Motor neuron (in vitro differentiated cells): ENCODE measurements around the gene CCL13. TPM values are rescaled to one million over a fixed set of nuclear protein-coding genes. Genes with fewer than 3 reads are reported as not detected.
A peak's percentile ranks its signal among the peaks of the same experiment; 100 is the strongest.
"Not testable (repeated sequence)": the region's sequence is repeated elsewhere in the genome, so short reads cannot be mapped to it uniquely, and the experiment has no call there.

Experiments used
- ATAC-seq, 8 experiments: fragments of 200-7000 bp; cut with Tn5 transposase; replicated peaks in 6 of 8; 2 replicates each; pipeline ENCODE4 v1.8.0; 2021; ENCODE audit warnings: mild to moderate bottlenecking in 8 of 8, moderate library complexity in 8 of 8
- H3K27ac ChIP-seq, 2 donors: fragments of 250-450 bp; sonication (Bioruptor Pico); 2 replicates each; pipeline ENCODE4 v1.9.0; 2021; ENCODE audit warnings: antibody characterized with exemption in 2 of 2, mild to moderate bottlenecking in 2 of 2, moderate library complexity in 1 of 2
- H3K4me1 ChIP-seq, 2 donors: fragments of 250-450 bp; sonication (Bioruptor Pico); replicated peaks in 1 of 2; 2 replicates each; pipeline ENCODE4 v1.6.1; 2021; ENCODE audit warnings: antibody characterized with exemption in 2 of 2, mild to moderate bottlenecking in 2 of 2, moderate library complexity in 1 of 2
- H3K4me3 ChIP-seq, 5 donors: fragments of 250-450 bp; sonication (Bioruptor Pico); 2 replicates each; pipeline ENCODE4 v1.9.0; 2021; ENCODE audit warnings: antibody characterized with exemption in 5 of 5, mild to moderate bottlenecking in 5 of 5, moderate library complexity in 4 of 5
- WGBS, 10 experiments: fragments of 450-650 bp; shearing (Covaris generic); methylation state at CpG; one replicate each; pipeline ENCODE4 v1.0.0; 2022; 5-methylcytosine and 5-hydroxymethylcytosine counted together
- in situ Hi-C, 9 experiments: fragments of 400-800 bp; cut with MboI; loops; one replicate each; pipeline ENCODE4 v1.15.0; 2021; ENCODE audit warnings: low sequenced_read_pairs in 9 of 9, low pct_unique_long_range_greater_than_20kb in 2 of 9; ENCODE audit not compliant: unreplicated experiment in 9 of 9
- total RNA-seq, 8 experiments: library from RNA; unstranded; fragments of 300-600 nt; gene quantifications; 2 replicates each; pipeline versions ENCODE4 v1.2.3 to v1.2.4, GENCODE V29; 2022

The CCL13 gene
- total RNA-seq: under 1 TPM in 1 of 8 experiments, not detected in 7; 0.56 TPM

DNA sequence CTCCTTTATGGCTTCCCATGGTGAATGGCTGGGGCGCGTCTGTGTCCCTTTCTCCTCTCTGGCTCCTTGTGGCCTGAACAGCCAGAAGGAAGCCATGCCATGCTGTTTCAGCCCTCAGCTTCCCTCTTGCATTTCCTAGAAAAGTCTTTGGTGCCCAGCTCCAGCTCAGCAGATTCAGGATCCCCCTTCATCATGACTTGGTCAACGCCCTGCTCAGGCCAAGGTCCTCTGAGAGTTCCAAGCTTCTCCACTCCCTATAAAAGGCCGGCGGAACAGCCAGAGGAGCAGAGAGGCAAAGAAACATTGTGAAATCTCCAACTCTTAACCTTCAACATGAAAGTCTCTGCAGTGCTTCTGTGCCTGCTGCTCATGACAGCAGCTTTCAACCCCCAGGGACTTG, at the start of gene CCL13:
TSS of gene CCL13 (plus strand) at position 287 of the 400 bp plus-strand sequence. CDS start at position 334, 47 bp downstream.
- H3K4me1 ChIP-seq: no peaks in the 10 kb centered on the region
- in situ Hi-C loops: loop anchor here in 4 of 9 experiments (25.0 kb wide), 3 partner anchors 144 to 569 kb away; no protein-coding TSS in a partner anchor
- ATAC-seq: no peak
- no peak within 1 kb of the TSS for H3K4me3 ChIP-seq
- WGBS, 10 experiments: 40 to 100% (median 96%) methylated on average over 1 to 5 of the region's 5 CpGs; no CpG with 5 or more reads in 3 of the 10 experiments
- no peak within 1 kb of the TSS for H3K27ac ChIP-seq

DNA sequence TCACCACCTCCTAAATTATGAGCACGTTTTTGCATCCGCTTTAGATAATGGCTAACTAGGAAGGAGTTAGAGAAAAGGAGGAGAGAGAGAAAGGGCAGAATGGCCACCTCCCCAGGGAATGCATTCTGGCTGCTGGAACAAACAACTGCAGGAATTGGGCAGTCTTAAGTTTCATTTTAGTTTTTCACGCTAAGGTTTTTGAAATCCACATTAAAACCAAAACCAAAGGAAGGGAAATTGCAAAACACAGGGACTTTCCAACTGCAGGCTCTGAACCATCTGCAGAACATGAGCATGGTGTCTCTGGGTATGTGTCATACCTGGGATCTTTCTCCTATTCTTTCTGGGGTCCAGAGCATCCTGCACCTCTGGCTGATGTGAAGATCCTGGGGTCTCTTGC, 49.2 kb upstream of the CCL13 start:
- Histone ChIP-seq H3K4me1 (no peaks in the 10 kb centered on the region), H3K4me3 (no peak overlapping the region), H3K27ac (no peak overlapping the region)
- in situ Hi-C loops: loop anchor here in 1 of 9 experiments (5.0 kb wide), 1 partner anchor 105 kb away; no protein-coding TSS in a partner anchor
- peak in 2 of 8 experiments; percentile 14 to 25 for ATAC-seq
- 0 to 100% (median 45%) methylated on average over 1 to 3 of the region's 3 CpGs; no CpG with 5 or more reads in 2 of the 10 experiments for WGBS, 10 experiments

DNA sequence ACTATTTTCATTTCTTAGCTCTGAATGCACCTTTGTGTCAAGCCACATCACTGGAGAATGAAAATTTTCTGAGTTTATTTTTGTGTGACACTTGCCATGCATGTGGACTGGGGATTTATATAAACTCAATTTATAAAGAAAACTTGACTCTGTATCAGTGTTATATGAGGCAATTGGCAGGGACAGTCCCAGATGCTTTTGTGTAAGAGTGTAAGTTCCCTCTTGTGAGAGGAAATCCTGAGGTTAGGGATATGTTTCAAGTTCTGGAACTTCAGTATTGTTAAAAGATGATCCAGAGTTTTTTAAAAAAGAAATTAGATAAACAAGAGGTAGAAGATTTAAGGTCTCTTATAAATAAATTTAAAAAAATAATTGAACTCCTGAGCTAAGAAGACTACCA, 47.9 kb upstream of the CCL13 start:
- H3K4me3 ChIP-seq: no peak overlapping the region
- in situ Hi-C loops: loop anchor here in 1 of 9 experiments (5.0 kb wide), 1 partner anchor 106 kb away; no protein-coding TSS in a partner anchor
- no peaks in the 10 kb centered on the region for H3K4me1 ChIP-seq
- no peak overlapping the region for H3K27ac ChIP-seq
- ATAC-seq: no peak

DNA sequence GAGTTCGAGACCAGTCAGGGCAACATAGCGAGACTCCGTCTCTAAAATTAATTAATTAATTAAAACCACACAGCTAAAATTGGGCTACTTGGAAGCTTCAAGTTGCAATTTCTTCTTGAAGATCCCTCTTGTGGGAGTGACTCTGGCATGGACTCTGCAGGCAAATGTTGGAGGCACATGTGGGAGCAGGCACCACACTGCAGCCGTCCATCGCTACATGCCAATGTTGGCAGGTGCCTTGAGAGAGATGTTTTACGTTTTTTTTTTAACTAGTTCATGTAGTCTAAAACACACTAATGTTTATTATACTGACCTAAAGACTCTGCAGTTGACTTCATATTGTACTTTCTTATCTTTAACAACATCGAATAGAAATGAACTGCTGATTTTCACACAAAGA, 45.0 kb upstream of the CCL13 start:
- ATAC-seq: no peak

DNA sequence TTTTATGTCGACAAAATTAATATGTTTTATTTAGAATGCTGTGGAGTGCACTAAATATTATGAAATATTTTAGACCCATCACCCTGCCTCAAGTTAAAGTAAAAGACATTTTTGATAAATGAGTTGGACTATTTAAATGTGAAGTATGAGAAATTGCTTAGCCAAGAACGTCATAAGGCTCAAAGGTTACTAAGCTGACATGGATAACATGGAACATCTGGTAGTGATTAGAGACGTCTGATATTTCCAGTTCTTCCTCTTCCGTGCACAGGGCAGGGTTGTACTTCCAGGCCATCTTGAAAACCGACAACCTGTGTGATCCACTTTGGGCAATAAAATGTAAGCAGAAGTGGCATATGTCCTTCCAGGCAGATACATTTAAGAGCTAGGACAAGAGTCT, 44.2 kb upstream of the CCL13 start:
- peak in 2 of 8 experiments; percentile 46 to 66 for ATAC-seq
- Histone ChIP-seq H3K27ac (no peak overlapping the region), H3K4me3 (no peak overlapping the region), H3K4me1 (no peaks in the 10 kb centered on the region)
- in situ Hi-C loops: loop anchor here in 1 of 9 experiments (10.0 kb wide), 1 partner anchor 47 kb away; no protein-coding TSS in a partner anchor
- 13 to 75% (median 52%) methylated on average over 2 to 5 of the region's 5 CpGs for WGBS, 10 experiments

More for the DNA sequence above, 45.0 kb upstream of the CCL13 start:
- Histone ChIP-seq H3K4me1 (no peaks in the 10 kb centered on the region), H3K4me3 (no peak overlapping the region), H3K27ac (no peak overlapping the region)
- WGBS, 10 experiments: 50 to 90% (median 78%) methylated on average over 2 to 7 of the region's 7 CpGs
- in situ Hi-C loops: loop anchor here in 1 of 9 experiments (10.0 kb wide), 1 partner anchor 46 kb away; no protein-coding TSS in a partner anchor

DNA sequence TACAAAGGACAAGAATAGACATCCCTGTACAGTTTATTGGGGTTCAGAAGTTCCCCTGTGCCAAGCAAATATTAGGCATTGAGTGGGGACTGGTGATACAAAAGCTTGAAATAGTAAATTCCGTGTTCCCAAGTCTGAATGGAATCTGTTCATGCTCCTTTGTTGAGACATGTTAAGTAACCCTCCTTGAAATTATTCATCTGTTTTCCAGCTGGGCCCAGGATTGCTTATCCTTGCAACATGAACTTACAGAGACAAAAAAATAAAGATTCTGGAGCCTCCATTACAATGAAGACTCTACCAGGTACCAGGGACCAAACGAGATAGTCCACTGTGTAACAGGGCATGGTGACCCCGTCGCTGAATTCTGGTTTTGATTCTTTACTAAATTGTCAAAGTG, 43.1 kb upstream of the CCL13 start:
- 20 to 95% (median 79%) methylated on average over 1 to 4 of the region's 4 CpGs; no CpG with 5 or more reads in 1 of the 10 experiments for WGBS, 10 experiments
- no peak overlapping the region for H3K4me3 ChIP-seq
- no peak overlapping the region for H3K27ac ChIP-seq
- ATAC-seq: peak in 1 of 8 experiments; percentile 46
- no peaks in the 10 kb centered on the region for H3K4me1 ChIP-seq
- in situ Hi-C loops: loop anchor here in 1 of 9 experiments (10.0 kb wide), 1 partner anchor 48 kb away; no protein-coding TSS in a partner anchor

DNA sequence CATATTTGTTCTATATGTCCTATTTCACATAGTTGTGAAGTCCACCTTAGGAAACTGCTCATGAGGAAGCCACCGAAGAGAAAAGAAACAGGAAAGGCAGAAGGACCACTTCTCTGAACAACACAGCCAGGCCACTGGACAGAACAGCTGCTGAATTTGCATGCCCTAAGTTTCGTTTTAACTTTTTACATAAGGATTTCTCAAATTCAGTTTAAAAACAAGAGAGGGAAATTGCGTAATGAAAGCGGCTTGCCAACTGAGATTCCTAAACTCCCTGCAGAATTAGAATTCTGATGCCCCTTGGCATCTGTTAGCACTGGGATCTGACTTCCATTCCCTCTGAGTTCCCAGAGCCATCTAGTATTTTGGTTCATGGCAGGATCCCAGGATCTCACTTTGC, 42.0 kb upstream of the CCL13 start:
- 0 to 100% (median 38%) methylated on average over 1 to 4 of the region's 4 CpGs; no CpG with 5 or more reads in 2 of the 10 experiments for WGBS, 10 experiments
- Histone ChIP-seq H3K4me3 (no peak overlapping the region), H3K4me1 (no peaks in the 10 kb centered on the region), H3K27ac (no peak overlapping the region)
- in situ Hi-C loops: loop anchor here in 1 of 9 experiments (10.0 kb wide), 1 partner anchor 49 kb away; no protein-coding TSS in a partner anchor
- peak in 3 of 8 experiments; percentile 46 to 61 (median 59) for ATAC-seq

DNA sequence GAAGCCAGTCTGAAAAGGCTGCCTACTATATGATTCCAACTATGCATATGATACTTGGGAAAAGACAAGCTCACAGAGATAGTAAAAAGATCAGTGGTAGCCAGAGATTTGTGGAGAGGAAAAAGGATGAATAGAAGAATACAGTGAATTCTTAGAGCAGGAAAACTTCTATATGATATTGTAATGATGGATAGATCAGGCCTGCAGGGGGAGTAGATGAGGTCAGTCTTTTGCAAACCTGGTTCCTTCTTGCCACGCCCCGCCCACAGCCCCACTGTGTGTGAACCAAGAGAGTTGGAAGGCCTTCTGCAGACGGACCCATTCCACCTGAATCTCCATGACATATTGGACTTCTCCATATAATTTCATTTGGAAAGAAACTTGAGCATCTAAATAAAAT, 37.8 kb upstream of the CCL13 start:
- H3K4me3 ChIP-seq: no peak overlapping the region
- WGBS, 10 experiments: 40 to 90% (median 67%) methylated on average over 1 to 3 of the region's 3 CpGs; no CpG with 5 or more reads in 2 of the 10 experiments
- H3K4me1 ChIP-seq: no peaks in the 10 kb centered on the region
- in situ Hi-C loops: loop anchor here in 1 of 9 experiments (10.0 kb wide), 1 partner anchor 54 kb away; no protein-coding TSS in a partner anchor
- H3K27ac ChIP-seq: no peak overlapping the region
- peak in 3 of 8 experiments; percentile 19 to 31 (median 20) for ATAC-seq

DNA sequence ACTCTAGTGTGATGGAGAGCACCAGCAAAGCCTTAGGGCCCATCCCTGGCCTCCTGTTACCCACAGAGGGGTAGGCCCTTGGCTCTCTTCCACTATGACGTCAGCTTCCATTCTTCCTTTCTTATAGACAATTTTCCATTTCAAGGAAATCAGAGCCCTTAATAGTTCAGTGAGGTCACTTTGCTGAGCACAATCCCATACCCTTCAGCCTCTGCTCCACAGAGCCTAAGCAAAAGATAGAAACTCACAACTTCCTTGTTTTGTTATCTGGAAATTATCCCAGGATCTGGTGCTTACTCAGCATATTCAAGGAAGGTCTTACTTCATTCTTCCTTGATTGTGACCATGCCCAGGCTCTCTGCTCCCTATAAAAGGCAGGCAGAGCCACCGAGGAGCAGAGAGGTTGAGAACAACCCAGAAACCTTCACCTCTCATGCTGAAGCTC, 37.2 kb upstream of the CCL13 start, which contains the start of gene CCL8:
TSS of gene CCL8 (plus strand) at position 397 of the 445 bp plus-strand sequence. CDS start 67 bp downstream, outside the sequence.
- in situ Hi-C loops: loop anchor here in 1 of 9 experiments (10.0 kb wide), 1 partner anchor 54 kb away; no protein-coding TSS in a partner anchor
- H3K27ac ChIP-seq: no peak within 1 kb of the TSS
- H3K4me3 ChIP-seq: no peak within 1 kb of the TSS
- ATAC-seq: peak in 2 of 8 experiments; percentile 68 to 70
- 0 to 89% (median 67%) methylated on average over 1 to 2 of the region's 2 CpGs; no CpG with 5 or more reads in 3 of the 10 experiments for WGBS, 10 experiments
- no peaks in the 10 kb centered on the region for H3K4me1 ChIP-seq

DNA sequence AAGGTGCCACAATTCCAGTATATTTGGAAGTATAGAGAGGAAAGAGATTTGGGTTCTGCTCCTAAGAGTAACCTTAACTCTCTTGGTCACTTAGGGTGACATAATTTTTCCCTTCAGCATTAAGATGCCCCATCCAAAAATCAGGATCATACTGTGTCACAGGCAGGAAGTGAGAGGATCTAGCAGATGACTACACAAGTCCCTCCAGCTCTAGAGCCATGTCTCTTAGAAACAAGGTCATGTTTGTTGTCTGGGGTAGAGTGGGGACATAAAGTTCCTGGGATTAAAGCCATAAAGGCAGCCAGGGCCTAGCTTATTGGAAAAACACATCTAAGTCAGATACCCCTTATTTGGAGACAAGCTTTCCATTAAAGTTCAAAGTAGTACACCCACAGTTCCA, 34.3 kb upstream of the CCL13 start:
- no peak for ATAC-seq
- no peak overlapping the region for H3K4me3 ChIP-seq
- no peaks in the 10 kb centered on the region for H3K4me1 ChIP-seq
- in situ Hi-C loops: no loop called here
- H3K27ac ChIP-seq: no peak overlapping the region

DNA sequence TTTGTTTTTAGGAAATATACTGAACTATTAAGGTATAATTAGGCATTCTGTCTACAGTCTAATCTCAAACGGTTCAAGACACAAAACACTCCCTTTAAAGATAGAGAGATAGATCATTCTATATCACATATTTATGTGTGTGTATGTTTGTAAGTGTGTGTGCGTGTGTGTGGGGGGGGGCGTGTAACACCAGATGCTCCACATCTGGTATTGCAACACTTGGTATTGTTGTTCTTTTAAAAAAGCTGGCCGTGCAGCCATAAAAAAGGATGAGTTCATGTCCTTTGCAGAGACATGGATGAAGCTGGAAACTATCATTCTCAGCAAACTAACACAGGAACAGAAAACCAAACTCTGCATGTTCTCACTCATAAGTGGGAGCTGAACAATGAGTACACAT, 28.7 kb upstream of the CCL13 start:
- 0 to 83% (median 60%) methylated on average over 1 to 4 of the region's 4 CpGs; no CpG with 5 or more reads in 2 of the 10 experiments for WGBS, 10 experiments
- in situ Hi-C loops, H3K27ac ChIP-seq, H3K4me1 ChIP-seq, H3K4me3 ChIP-seq: not testable (repeated sequence)
- ATAC-seq: peak in 2 of 8 experiments; percentile 41 to 63

DNA sequence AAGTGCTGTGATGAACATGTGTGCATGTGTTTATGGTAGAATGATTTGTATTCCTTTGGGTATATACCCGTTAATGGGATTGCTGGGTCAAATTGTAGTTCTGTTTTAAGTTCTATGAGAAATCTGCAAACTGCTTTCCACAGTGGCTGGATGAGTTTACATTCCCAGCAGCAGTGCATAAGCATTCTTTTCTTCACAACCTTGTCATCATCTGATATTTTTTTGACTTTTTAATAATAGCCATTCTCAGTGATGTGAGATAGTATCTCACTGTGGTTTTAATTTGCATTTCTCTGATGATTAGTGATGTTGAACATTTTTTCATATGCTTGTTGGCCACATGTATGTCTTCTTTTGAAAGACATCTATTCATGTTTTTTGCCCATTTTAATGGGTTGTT, 18.6 kb upstream of the CCL13 start:
- Histone ChIP-seq H3K4me1 (no peaks in the 10 kb centered on the region), H3K4me3 (no peak overlapping the region), H3K27ac (no peak overlapping the region)
- peak in 2 of 8 experiments; percentile 67 to 92 for ATAC-seq
- WGBS, 10 experiments: 0 to 89% (median 42%) methylated on average over 1 of the region's 1 CpG; no CpG with 5 or more reads in 6 of the 10 experiments
- in situ Hi-C loops: no loop called here

DNA sequence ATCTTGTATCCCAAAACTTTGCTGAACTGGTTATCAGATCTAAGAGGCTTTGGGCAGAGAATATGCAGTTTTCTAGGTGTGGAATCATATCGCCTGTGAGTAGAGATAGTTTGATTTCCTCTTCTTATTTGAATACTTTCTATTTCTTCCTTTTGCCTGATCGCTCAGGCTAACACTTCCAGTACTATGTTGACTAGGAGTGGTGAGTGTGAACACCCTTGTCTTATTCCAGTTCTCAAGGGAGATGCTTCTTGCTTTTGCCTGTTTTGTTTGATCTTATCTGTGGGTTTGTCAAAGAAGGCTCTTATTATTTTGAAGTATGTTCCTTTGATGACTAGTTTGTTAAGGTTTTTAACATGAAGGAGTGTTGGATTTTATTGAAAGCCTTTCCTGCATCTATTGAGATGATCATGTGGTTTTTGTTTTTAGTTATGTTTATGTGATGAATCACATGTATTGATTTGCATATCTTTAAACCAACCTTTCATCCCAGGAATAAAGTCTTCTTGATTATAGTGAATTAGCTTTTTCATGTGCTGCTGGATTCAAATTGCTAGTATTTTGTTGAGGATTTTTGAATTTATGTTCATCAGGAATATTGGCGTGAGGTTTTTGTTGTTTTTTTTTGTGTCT, 17.0 kb upstream of the CCL13 start:
- peak in 2 of 8 experiments; percentile 67 to 73 for ATAC-seq
- H3K27ac ChIP-seq: no peak overlapping the region
- H3K4me3 ChIP-seq: no peak overlapping the region
- in situ Hi-C loops: no loop called here
- WGBS, 10 experiments: 30 to 96% (median 70%) methylated on average over 1 to 3 of the region's 3 CpGs
- no peaks in the 10 kb centered on the region for H3K4me1 ChIP-seq
